ENCODE data around the gene CARMIL3.

Gene CARMIL3

GRCh38 chr14:24052656-24053547 is 1.1 kb downstream of the CARMIL3 start:
- Histone ChIP-seq H4K8ac (ENCODE audit: low read depth, low read length) (no peak overlapping the region), H2BK5ac (ENCODE audit: low read length) (no peak overlapping the region), H3K4me3 (ENCODE audit: low read length in 2 of 2) (peak overlapping the region; percentile 27 to 55), H3K27me3 (ENCODE audit: control insufficient read depth in 3 of 3, insufficient read depth in 3 of 3, low read depth in 1 of 3, low read length in 3 of 3) (peaks cover 0 to 27% (median 0%) of the 10 kb centered on the region in 3 experiments), H3K79me1 (ENCODE audit: low read depth, low read length) (no peaks in the 10 kb centered on the region), H3K4ac (ENCODE audit: low read length) (no peak overlapping the region), H3K36me3 (replicated peaks in 1 of 2; ENCODE audit: control insufficient read depth in 2 of 2, insufficient read depth in 2 of 2, low read length in 2 of 2) (no peaks in the 10 kb centered on the region), H3K4me2 (ENCODE audit: insufficient read depth, low read length, poor library complexity, severe bottlenecking) (peak overlapping the region; percentile 98), H3K18ac (ENCODE audit: low read length) (no peak overlapping the region), H3K9me3 (replicated peaks in 1 of 2; ENCODE audit: control insufficient read depth in 2 of 2, insufficient read depth in 1 of 2, low read depth in 1 of 2, low read length in 2 of 2) (no peaks in the 10 kb centered on the region), H2BK120ac (ENCODE audit: low read depth, low read length) (no peak overlapping the region), H3K14ac (ENCODE audit: low read length) (no peak overlapping the region), H3K9ac (ENCODE audit: low read depth, low read length, poor library complexity) (no peak overlapping the region), H2AFZ (ENCODE audit: low read length) (peak overlapping the region; percentile 99), H2BK12ac (ENCODE audit: low read length) (no peak overlapping the region), H2BK15ac (ENCODE audit: low read length) (no peak overlapping the region), H3K4me1 (ENCODE audit: control insufficient read depth in 2 of 2, insufficient read depth in 1 of 2, low read depth in 1 of 2, low read length in 2 of 2) (peaks cover 7% of the 10 kb centered on the region in 2 donors), H3K23ac (ENCODE audit: low read depth, low read length, poor library complexity) (no peak overlapping the region), H2AK5ac (ENCODE audit: low read depth, low read length) (no peak overlapping the region), H3K27ac (replicated peaks; ENCODE audit: low read length) (no peak overlapping the region), H4K91ac (ENCODE audit: low read depth, low read length, poor library complexity) (no peak overlapping the region)
- WGBS, 2 donors (ENCODE audit: extremely low coverage in 2 of 2, insufficient read length in 2 of 2, insufficient replicate concordance in 1 of 2), result no CpG with 5 or more reads among the region's 20 CpGs
- no peak for DNase-seq (ENCODE audit: low spot score)

- no peak overlapping the region for H3K23ac ChIP-seq (ENCODE audit: low read depth, low read length, poor library complexity)
- no peak overlapping the region for H2AFZ ChIP-seq (ENCODE audit: low read length)
- H3K4me1 ChIP-seq (ENCODE audit: control insufficient read depth in 2 of 2, insufficient read depth in 1 of 2, low read depth in 1 of 2, low read length in 2 of 2), result peaks cover 10 to 13% of the 10 kb centered on the region in 2 donors
- no peak overlapping the region for H2BK15ac ChIP-seq (ENCODE audit: low read length)
- no peak overlapping the region for H3K27ac ChIP-seq (replicated peaks; ENCODE audit: low read length)
- no peaks in the 10 kb centered on the region for H3K9me3 ChIP-seq (replicated peaks in 1 of 2; ENCODE audit: control insufficient read depth in 2 of 2, insufficient read depth in 1 of 2, low read depth in 1 of 2, low read length in 2 of 2)
- H3K36me3 ChIP-seq (replicated peaks in 1 of 2; ENCODE audit: control insufficient read depth in 2 of 2, insufficient read depth in 2 of 2, low read length in 2 of 2), result no peaks in the 10 kb centered on the region
- no peaks in the 10 kb centered on the region for H3K79me1 ChIP-seq (ENCODE audit: low read depth, low read length)
- no peak overlapping the region for H2BK120ac ChIP-seq (ENCODE audit: low read depth, low read length)
- WGBS, 2 donors (ENCODE audit: extremely low coverage in 2 of 2, insufficient read length in 2 of 2, insufficient replicate concordance in 1 of 2), result no CpG with 5 or more reads among the region's 10 CpGs
- no peak overlapping the region for H3K4me2 ChIP-seq (ENCODE audit: insufficient read depth, low read length, poor library complexity, severe bottlenecking)
- H3K27me3 ChIP-seq (ENCODE audit: control insufficient read depth in 3 of 3, insufficient read depth in 3 of 3, low read depth in 1 of 3, low read length in 3 of 3), result peaks cover 0 to 22% (median 0%) of the 10 kb centered on the region in 3 experiments
- no peak overlapping the region for H3K4ac ChIP-seq (ENCODE audit: low read length)
- H3K4me3 ChIP-seq (ENCODE audit: low read length in 2 of 2), result no peak overlapping the region
- no peak for DNase-seq (ENCODE audit: low spot score)
- H3K9ac ChIP-seq (ENCODE audit: low read depth, low read length, poor library complexity), result no peak overlapping the region
- no peak overlapping the region for H2AK5ac ChIP-seq (ENCODE audit: low read depth, low read length)
- no peak overlapping the region for H4K8ac ChIP-seq (ENCODE audit: low read depth, low read length)
- H3K18ac ChIP-seq (ENCODE audit: low read length), result no peak overlapping the region
- no peak overlapping the region for H2BK5ac ChIP-seq (ENCODE audit: low read length)
- no peak overlapping the region for H3K14ac ChIP-seq (ENCODE audit: low read length)
- H4K91ac ChIP-seq (ENCODE audit: low read depth, low read length, poor library complexity), result no peak overlapping the region
- no peak overlapping the region for H2BK12ac ChIP-seq (ENCODE audit: low read length)
Observed at GRCh38 chr14:24053548-24054323, 1.9 kb downstream of the CARMIL3 start.

GRCh38 chr14:24054324-24054641 is 2.5 kb downstream of the CARMIL3 start:
- Histone ChIP-seq H2BK15ac (ENCODE audit: low read length) (no peak overlapping the region), H3K14ac (ENCODE audit: low read length) (no peak overlapping the region), H4K8ac (ENCODE audit: low read depth, low read length) (no peak overlapping the region), H2BK12ac (ENCODE audit: low read length) (no peak overlapping the region), H2AFZ (ENCODE audit: low read length) (no peak overlapping the region), H3K79me1 (ENCODE audit: low read depth, low read length) (no peaks in the 10 kb centered on the region), H3K4ac (ENCODE audit: low read length) (no peak overlapping the region), H2BK5ac (ENCODE audit: low read length) (no peak overlapping the region), H3K4me2 (ENCODE audit: insufficient read depth, low read length, poor library complexity, severe bottlenecking) (no peak overlapping the region), H3K27ac (replicated peaks; ENCODE audit: low read length) (no peak overlapping the region), H3K9me3 (replicated peaks in 1 of 2; ENCODE audit: control insufficient read depth in 2 of 2, insufficient read depth in 1 of 2, low read depth in 1 of 2, low read length in 2 of 2) (no peaks in the 10 kb centered on the region), H4K91ac (ENCODE audit: low read depth, low read length, poor library complexity) (no peak overlapping the region), H2BK120ac (ENCODE audit: low read depth, low read length) (no peak overlapping the region), H2AK5ac (ENCODE audit: low read depth, low read length) (no peak overlapping the region), H3K4me1 (ENCODE audit: control insufficient read depth in 2 of 2, insufficient read depth in 1 of 2, low read depth in 1 of 2, low read length in 2 of 2) (peaks cover 13 to 14% of the 10 kb centered on the region in 2 donors), H3K4me3 (ENCODE audit: low read length in 2 of 2) (no peak overlapping the region), H3K18ac (ENCODE audit: low read length) (no peak overlapping the region), H3K27me3 (ENCODE audit: control insufficient read depth in 3 of 3, insufficient read depth in 3 of 3, low read depth in 1 of 3, low read length in 3 of 3) (peaks cover 0 to 20% (median 0%) of the 10 kb centered on the region in 3 experiments), H3K9ac (ENCODE audit: low read depth, low read length, poor library complexity) (no peak overlapping the region), H3K36me3 (replicated peaks in 1 of 2; ENCODE audit: control insufficient read depth in 2 of 2, insufficient read depth in 2 of 2, low read length in 2 of 2) (no peaks in the 10 kb centered on the region), H3K23ac (ENCODE audit: low read depth, low read length, poor library complexity) (no peak overlapping the region)
- no CpG with 5 or more reads among the region's 6 CpGs for WGBS, 2 donors (ENCODE audit: extremely low coverage in 2 of 2, insufficient read length in 2 of 2, insufficient replicate concordance in 1 of 2)
- no peak for DNase-seq (ENCODE audit: low spot score)

GRCh38 chr14:24054646-24055045 is 2.8 kb downstream of the CARMIL3 start:
- Histone ChIP-seq H3K27ac (replicated peaks; ENCODE audit: low read length) (no peak overlapping the region), H3K4me2 (ENCODE audit: insufficient read depth, low read length, poor library complexity, severe bottlenecking) (no peak overlapping the region), H3K23ac (ENCODE audit: low read depth, low read length, poor library complexity) (no peak overlapping the region), H4K91ac (ENCODE audit: low read depth, low read length, poor library complexity) (no peak overlapping the region), H3K79me1 (ENCODE audit: low read depth, low read length) (no peaks in the 10 kb centered on the region), H3K14ac (ENCODE audit: low read length) (no peak overlapping the region), H3K36me3 (replicated peaks in 1 of 2; ENCODE audit: control insufficient read depth in 2 of 2, insufficient read depth in 2 of 2, low read length in 2 of 2) (no peaks in the 10 kb centered on the region), H3K9me3 (replicated peaks in 1 of 2; ENCODE audit: control insufficient read depth in 2 of 2, insufficient read depth in 1 of 2, low read depth in 1 of 2, low read length in 2 of 2) (no peaks in the 10 kb centered on the region), H3K4me3 (ENCODE audit: low read length in 2 of 2) (no peak overlapping the region), H3K18ac (ENCODE audit: low read length) (no peak overlapping the region), H2BK15ac (ENCODE audit: low read length) (no peak overlapping the region), H3K9ac (ENCODE audit: low read depth, low read length, poor library complexity) (no peak overlapping the region), H3K4me1 (ENCODE audit: control insufficient read depth in 2 of 2, insufficient read depth in 1 of 2, low read depth in 1 of 2, low read length in 2 of 2) (peaks cover 13 to 14% of the 10 kb centered on the region in 2 donors), H2BK12ac (ENCODE audit: low read length) (no peak overlapping the region), H2BK120ac (ENCODE audit: low read depth, low read length) (no peak overlapping the region), H2BK5ac (ENCODE audit: low read length) (no peak overlapping the region), H3K4ac (ENCODE audit: low read length) (no peak overlapping the region), H3K27me3 (ENCODE audit: control insufficient read depth in 3 of 3, insufficient read depth in 3 of 3, low read depth in 1 of 3, low read length in 3 of 3) (peaks cover 0 to 19% (median 0%) of the 10 kb centered on the region in 3 experiments), H2AFZ (ENCODE audit: low read length) (no peak overlapping the region), H4K8ac (ENCODE audit: low read depth, low read length) (no peak overlapping the region), H2AK5ac (ENCODE audit: low read depth, low read length) (no peak overlapping the region)
- WGBS, 2 donors (ENCODE audit: extremely low coverage in 2 of 2, insufficient read length in 2 of 2, insufficient replicate concordance in 1 of 2), result no CpG with 5 or more reads among the region's 9 CpGs
- DNase-seq (ENCODE audit: low spot score), result no peak

Data from neuronal stem cell (in vitro differentiated cells).